BJ (cell line): ENCODE data around the gene SLC25A26. TPM values are rescaled to one million over a fixed set of nuclear protein-coding genes. Genes with fewer than 3 reads are reported as not detected.

Experiments
- CTCF ChIA-PET: fragments of 350-600 bp; formaldehyde crosslinking; extraction: SDS; loops from one replicate; lab custom pipeline; 2021; ENCODE audit warnings: antibody characterized with exemption, inconsistent platforms; lab: Yijun Ruan, JAX
- POLR2A ChIA-PET: fragments of 300-600 bp; sonication (Branson Sonifier 250); formaldehyde crosslinking; extraction: SDS; loops from one replicate; lab custom pipeline; 2021; ENCODE audit warnings: antibody characterized with exemption; lab: Charles Lee
- DNase-seq: peaks from one replicate; pipeline ENCODE4 v3.0.0-alpha.2; 2011; ENCODE audit warnings: low read depth
- H3K27me3 ChIP-seq: 2 replicates; pipeline ENCODE4 v1.6.0; 2011; ENCODE audit warnings: low read length; ENCODE audit not compliant: control insufficient read depth, insufficient read depth
- H3K36me3 ChIP-seq: 2 replicates; pipeline ENCODE4 v1.5.1; 2011; ENCODE audit warnings: low read length; ENCODE audit not compliant: control insufficient read depth, insufficient read depth
- H3K4me3 ChIP-seq: 2 replicates; pipeline ENCODE4 v1.5.1; 2011; ENCODE audit warnings: low read depth, mild to moderate bottlenecking, control low read depth, low read length
- polyA plus RNA-seq: library from polyadenylated mRNA; depleted of rRNA; stranded (reverse); fragments of >200 nt; gene quantifications from 2 replicates; pipeline ENCODE4 v1.2.3, GENCODE V29; 2011
- TF ChIP-seq, protein P1 (sequence below): IDR thresholded peaks from 2 replicates; pipeline ENCODE4 v1.5.1; 2011; ENCODE audit warnings: low read depth, mild to moderate bottlenecking, control low read depth, inconsistent platforms, low read length, moderate library complexity; ENCODE audit not compliant: insufficient read depth

Gene SLC25A26
- polyA plus RNA-seq, 1 experiment, result 29.5 TPM

DNA sequence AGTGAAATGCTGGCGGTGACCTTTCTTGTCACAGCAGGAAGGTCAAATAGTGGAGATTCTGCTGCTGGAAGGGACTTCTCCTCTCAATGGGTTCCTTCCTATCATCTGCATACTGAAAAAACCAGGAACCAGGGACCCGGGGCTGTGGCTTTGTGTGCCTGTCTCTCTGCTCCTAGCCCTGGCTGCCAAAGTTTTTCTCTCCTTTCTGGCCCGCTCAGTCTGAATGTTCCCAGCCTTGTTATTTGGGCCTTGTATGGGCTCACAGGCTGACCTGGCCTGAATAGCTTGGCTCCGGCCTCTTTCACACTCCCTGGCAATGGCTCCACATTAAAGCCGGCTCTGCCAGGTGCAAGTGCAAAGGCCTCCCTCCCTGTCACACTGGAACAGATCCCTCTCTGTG, 185.4 kb downstream of the SLC25A26 start:
- no peaks in the 10 kb centered on the region for H3K27me3 ChIP-seq

DNA sequence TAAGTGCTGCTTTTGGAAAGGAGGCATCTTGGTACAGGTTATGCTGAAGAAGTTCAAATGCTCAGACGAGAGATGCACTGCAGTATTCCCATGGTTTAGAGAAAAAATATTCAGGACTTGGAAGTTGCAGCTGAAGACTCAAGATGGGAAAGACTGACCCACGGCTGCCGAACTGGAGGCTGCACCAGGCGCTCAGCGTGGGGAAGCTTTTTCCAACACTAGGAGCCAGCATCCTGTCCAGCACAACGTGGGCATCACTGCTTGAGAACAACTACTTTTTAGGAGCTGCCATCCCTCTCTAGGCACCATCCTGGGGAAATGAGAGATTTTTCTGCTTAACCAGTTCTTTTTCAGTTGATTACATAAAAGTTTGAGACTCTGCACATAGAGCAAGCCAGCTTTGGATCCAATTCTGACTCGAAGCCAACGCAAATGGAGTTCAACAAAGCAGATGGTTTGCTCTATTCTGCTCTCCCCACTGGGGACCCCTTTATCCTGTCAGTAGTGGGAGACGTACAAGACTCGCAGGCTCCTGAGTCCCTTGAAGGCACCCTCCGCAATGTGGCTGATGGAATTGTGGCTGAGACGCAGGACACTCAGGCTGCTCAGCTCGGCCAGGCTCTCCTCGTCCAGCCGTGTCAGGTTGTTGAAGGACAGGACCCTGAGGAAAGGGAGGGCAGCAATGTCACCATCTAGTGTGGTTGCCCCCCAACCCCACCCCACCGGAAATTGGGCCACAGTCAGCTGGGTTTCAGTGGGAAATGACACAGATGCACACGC, 186.2 kb downstream of the SLC25A26 start:
- TF ChIP-seq, protein P1, sequence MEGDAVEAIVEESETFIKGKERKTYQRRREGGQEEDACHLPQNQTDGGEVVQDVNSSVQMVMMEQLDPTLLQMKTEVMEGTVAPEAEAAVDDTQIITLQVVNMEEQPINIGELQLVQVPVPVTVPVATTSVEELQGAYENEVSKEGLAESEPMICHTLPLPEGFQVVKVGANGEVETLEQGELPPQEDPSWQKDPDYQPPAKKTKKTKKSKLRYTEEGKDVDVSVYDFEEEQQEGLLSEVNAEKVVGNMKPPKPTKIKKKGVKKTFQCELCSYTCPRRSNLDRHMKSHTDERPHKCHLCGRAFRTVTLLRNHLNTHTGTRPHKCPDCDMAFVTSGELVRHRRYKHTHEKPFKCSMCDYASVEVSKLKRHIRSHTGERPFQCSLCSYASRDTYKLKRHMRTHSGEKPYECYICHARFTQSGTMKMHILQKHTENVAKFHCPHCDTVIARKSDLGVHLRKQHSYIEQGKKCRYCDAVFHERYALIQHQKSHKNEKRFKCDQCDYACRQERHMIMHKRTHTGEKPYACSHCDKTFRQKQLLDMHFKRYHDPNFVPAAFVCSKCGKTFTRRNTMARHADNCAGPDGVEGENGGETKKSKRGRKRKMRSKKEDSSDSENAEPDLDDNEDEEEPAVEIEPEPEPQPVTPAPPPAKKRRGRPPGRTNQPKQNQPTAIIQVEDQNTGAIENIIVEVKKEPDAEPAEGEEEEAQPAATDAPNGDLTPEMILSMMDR, result no peak
- Histone ChIP-seq H3K27me3 (no peaks in the 10 kb centered on the region), H3K4me3 (no peak overlapping the region), H3K36me3 (no peaks in the 10 kb centered on the region; the same call in 1 of the 2 replicates)
- POLR2A ChIA-PET, result no interaction called here
- CTCF ChIA-PET, result interaction anchor here (0.8 to 7.0 kb wide), 48 partner anchors 8 to 415 kb away, joined by 3 to 61 read pairs (median 5); no protein-coding TSS in a partner anchor
- DNase-seq, result no peak

More for the DNA sequence above, 185.4 kb downstream of the SLC25A26 start:
- Histone ChIP-seq H3K36me3 (no peaks in the 10 kb centered on the region; the same call in 1 of the 2 replicates), H3K4me3 (no peak overlapping the region)
- DNase-seq, result no peak
- ChIA-PET POLR2A (no interaction called here), CTCF (interaction anchor here (0.9 to 7.0 kb wide), 10 partner anchors 9 to 416 kb away, joined by 3 to 61 read pairs (median 6); no protein-coding TSS in a partner anchor)
- TF ChIP-seq, protein P1, result no peak

DNA sequence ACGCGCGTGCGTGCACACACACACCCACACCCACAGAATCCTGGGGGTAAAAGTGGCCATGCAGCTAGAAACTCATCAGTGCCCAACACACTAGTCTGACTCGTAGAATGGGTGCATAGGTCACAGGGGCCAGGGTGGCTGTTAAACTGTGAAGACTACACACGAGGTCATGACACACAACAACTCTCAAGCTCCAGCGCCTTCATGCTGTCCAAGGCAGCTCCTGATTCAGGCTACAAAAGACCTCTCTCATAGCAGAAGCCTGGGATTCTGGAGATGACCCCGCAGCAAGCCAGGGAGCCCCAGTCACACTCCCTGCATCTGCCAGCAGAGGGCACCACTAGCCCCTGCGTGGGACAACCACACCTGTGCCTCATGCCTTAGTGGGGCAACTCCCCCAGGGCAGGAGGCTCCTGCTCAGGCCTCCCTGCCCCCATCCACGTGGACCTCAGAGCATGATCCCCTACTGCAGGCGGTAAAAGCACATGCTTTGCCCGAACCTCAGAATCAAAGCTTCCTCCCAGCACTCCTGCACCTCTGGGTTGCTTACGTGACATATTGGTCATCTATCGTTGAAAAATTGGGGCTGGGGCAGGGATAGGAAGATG, 186.9 kb downstream of the SLC25A26 start:
- Histone ChIP-seq H3K27me3 (no peaks in the 10 kb centered on the region), H3K36me3 (no peaks in the 10 kb centered on the region; the same call in 1 of the 2 replicates), H3K4me3 (no peak overlapping the region)
- TF ChIP-seq, protein P1, result peak; percentile 91
- CTCF ChIA-PET, result interaction anchor here (0.6 to 7.0 kb wide), 59 partner anchors 9 to 414 kb away, joined by 3 to 61 read pairs (median 4); no protein-coding TSS in a partner anchor
- POLR2A ChIA-PET, result no interaction called here
- no peak for DNase-seq

DNA sequence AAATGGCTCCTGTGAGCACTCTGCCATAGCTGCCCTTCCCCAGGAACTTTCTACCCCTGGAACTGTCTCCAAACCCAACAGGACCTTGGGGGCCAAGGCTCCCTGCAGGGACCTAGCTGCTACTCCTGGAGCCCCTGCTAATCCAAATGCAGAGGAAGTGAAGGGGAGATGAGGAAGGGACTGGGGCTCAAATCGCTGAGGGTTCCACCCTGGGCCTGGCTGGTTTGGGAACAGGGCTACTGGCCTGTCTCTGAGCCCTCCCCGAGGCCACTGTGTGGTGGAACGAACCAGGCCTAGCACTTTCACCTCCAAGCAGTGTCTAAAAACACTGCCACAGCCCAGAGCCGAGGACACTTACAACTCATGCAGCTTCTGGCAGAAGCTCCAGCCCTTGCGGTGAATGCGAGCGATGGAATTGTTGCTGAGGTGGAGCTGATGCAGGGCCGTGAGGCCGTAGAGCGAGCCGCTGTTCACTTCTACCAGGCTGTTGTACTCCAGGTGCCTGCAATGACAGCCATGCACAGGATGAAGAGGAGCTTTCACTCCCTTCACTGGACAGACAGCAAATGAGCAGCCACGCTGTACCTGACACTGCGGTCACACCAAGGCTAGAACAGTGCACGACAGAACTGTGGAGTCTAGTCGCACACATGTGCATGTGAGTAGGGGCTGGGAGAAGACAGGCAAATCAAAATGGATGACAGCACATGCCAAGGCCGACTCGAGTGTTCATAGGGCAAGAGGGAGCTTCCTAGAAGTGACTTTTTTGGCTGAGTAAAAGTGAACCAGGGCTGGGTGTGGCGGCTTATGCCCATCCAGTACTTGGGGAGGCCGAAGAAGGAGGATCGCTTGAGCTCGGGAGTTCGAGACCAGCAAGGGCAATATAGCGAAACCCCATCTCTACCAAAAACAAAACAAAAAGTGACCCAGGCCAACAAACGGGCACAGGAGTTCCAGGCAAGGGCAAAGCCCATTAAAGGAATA, 189.3 kb downstream of the SLC25A26 start:
- CTCF ChIA-PET, result interaction anchor here (0.7 to 7.0 kb wide), 7 partner anchors 9 to 412 kb away, joined by 3 to 61 read pairs (median 4); no protein-coding TSS in a partner anchor
- POLR2A ChIA-PET, result no interaction called here
- peaks cover 1% of the 10 kb centered on the region; the same call in 1 of the 2 replicates for H3K36me3 ChIP-seq

More for the DNA sequence above, 189.3 kb downstream of the SLC25A26 start:
- Histone ChIP-seq H3K27me3 (no peaks in the 10 kb centered on the region), H3K4me3 (no peak overlapping the region)
- TF ChIP-seq, protein P1, result no peak
- no peak for DNase-seq
